Ovary (tissue), 10 donors: Measurements from ENCODE around the gene ZSCAN9. TPM values are rescaled to one million over a fixed set of nuclear protein-coding genes. Genes with fewer than 3 reads are reported as not detected.

Experiments
- DNase-seq, 5 donors: peaks; one replicate each; pipeline ENCODE4 v3.0.0-alpha.2; 2019 to 2020
- H3K27ac ChIP-seq, 2 donors: fragments of 200-600 bp; one replicate each; pipeline versions ENCODE4 v1.5.1 to v1.8.0; 2019 to 2022
- H3K27me3 ChIP-seq: fragments of 200-600 bp; one replicate; pipeline ENCODE4 v1.8.0; 2022
- H3K36me3 ChIP-seq: fragments of 200-600 bp; sonication (generic); one replicate; pipeline ENCODE4 v1.5.1; 2019
- H3K4me1 ChIP-seq: one replicate; pipeline ENCODE4 v1.8.1; 2013; ENCODE audit warnings: mild to moderate bottlenecking, moderate library complexity; ENCODE audit not compliant: insufficient read depth
- H3K4me3 ChIP-seq: fragments of 200-600 bp; sonication (generic); one replicate; pipeline ENCODE4 v1.5.1; 2017
- H3K9me3 ChIP-seq, 2 donors: fragments of 200-600 bp in 1 of 2; sonication (generic) in 1 of 2; one replicate each; pipeline versions ENCODE4 v1.5.1 to v1.8.1; 2013 to 2019; ENCODE audit warnings: mild to moderate bottlenecking in 1 of 2, moderate library complexity in 1 of 2
- CTCF ChIP-seq, 3 donors: fragments of 450-650 bp in 2 of 3; fragments of 200-600 bp in 1 of 3; IDR thresholded peaks; one replicate each; pipeline versions ENCODE4 v1.5.1 to v1.8.0; 2016 to 2022; ENCODE audit warnings: antibody characterized with exemption in 3 of 3, mild to moderate bottlenecking in 1 of 3
- EP300 ChIP-seq: sonication (generic); formaldehyde crosslinking; IDR thresholded peaks from one replicate; pipeline ENCODE4 v1.6.1; 2017; ENCODE audit warnings: antibody characterized with exemption
- POLR2A ChIP-seq: fragments of 450-650 bp; IDR thresholded peaks from one replicate; pipeline ENCODE4 v1.6.1; 2017; ENCODE audit warnings: antibody characterized with exemption, mild to moderate bottlenecking, moderate library complexity
- WGBS, 3 donors: extraction: QIAGEN DNeasy Blood & Tissue Kit in 1 of 3; methylation state at CpG; one replicate each; pipeline versions ENCODE4 v1.1.5 to v1.1.7; 2013 to 2017; 5-methylcytosine and 5-hydroxymethylcytosine counted together
- intact Hi-C, 4 donors: fragments of 100-400 bp; cut with DNase I; formaldehyde crosslinking; loops; one replicate each; pipeline versions ENCODE4 v1.11.0 to v1.15.1; 2022 to 2023
- long read RNA-seq, 3 donors: library from polyadenylated mRNA in 2 of 3; unstranded in 2 of 3; transcript quantifications; one replicate each; pipeline ENCODE4 v2.0.0 and lab custom pipeline, GENCODE V29; 2021 to 2026
- polyA plus RNA-seq, 2 donors: library from polyadenylated mRNA; stranded (reverse); fragments of 200-250 nt in 1 of 2; fragments of 350-450 nt in 1 of 2; fragmentation: Illumina TruSeq in 1 of 2; extraction: RNeasy Lipid Tissue Mini Kit (QIAGEN cat#74804) in 1 of 2; gene quantifications; one replicate each; pipeline ENCODE4 v1.2.3, GENCODE V29; 2013 to 2014
- total RNA-seq, 7 donors: library from RNA; depleted of rRNA in 2 of 7; stranded (reverse); fragments of >200 nt in 2 of 7; fragmentation: NEBNext Ultra II Directional in 3 of 7; extraction: Animal tissue kit (Norgen Biotek cat#: 25700) in 3 of 7; gene quantifications; one replicate each; pipeline versions ENCODE4 v1.1.0 to v1.2.4, GENCODE V29; 2016 to 2023
- donor health status: DM: no; HTN: no; CAD: no; lungs with moderate emphysema.
- donor health status: DM: no; HTN: no; CAD: no.
- donor health status: Bipolar disorder and iron deficiency.
- donor health status: DM: yes; HTN: yes; CAD: no.
- donor health status: DM: no; HTN: no; CAD: no.
- donor health status: DM: yes; HTN: yes; CAD: no.

ZSCAN9 gene
- 10 to 100 TPM in 6 of 7 donors, 1 to 10 TPM in 1; 10.0 to 17.5 (median 13.7) TPM for total RNA-seq
- 10 to 100 TPM; 12.5 to 16.9 TPM for polyA plus RNA-seq
- long read RNA-seq, donor 1, transcript ZSCAN9-207 (4 exons, 1,601 nt): minor isoform, 11 of 56 reads
- long read RNA-seq, donor 1, transcript ZSCAN9-201 (4 exons, 1,621 nt): major isoform, 28 of 56 reads
- long read RNA-seq, donor 1, partial matches to known transcripts: 1 of 56 reads
- long read RNA-seq, donor 1, other reads (novel, unspliced or antisense): 11 of 56 reads
- long read RNA-seq, donor 2, transcript ZSCAN9-203 (3 exons, 757 nt): major isoform, 8 of 10 reads
- long read RNA-seq, donor 2, partial matches to known transcripts: 0 of 10 reads
- long read RNA-seq, donor 2, other reads (novel, unspliced or antisense): 0 of 10 reads
- long read RNA-seq, donor 3, partial matches to known transcripts: 4 of 15 reads
- long read RNA-seq, donor 3, other reads (novel, unspliced or antisense): 3 of 15 reads

- TF ChIP-seq POLR2A (peak; percentile 20), EP300 (no peak)
- intact Hi-C loops: loop anchor here in 1 of 4 donors (5.0 kb wide), 1 partner anchor 132 kb away; no protein-coding TSS in a partner anchor
- peak; percentile 83 to 92 (median 85) for DNase-seq
- Histone ChIP-seq H3K9me3 (no peaks in the 10 kb centered on the region), H3K27ac (peak within 1 kb of the TSS in 1 of 2 donors; percentile 33), H3K4me3 (peak within 1 kb of the TSS; percentile 89), H3K27me3 (no peaks in the 10 kb centered on the region), H3K36me3 (no peaks in the 10 kb centered on the region), H3K4me1 (peaks cover 1% of the 10 kb centered on the region)
- WGBS, 3 donors: 0 to 1% (median 0%) methylated on average over 45 of the region's 45 CpGs
Measured at GRCh38 chr6:28225056-28225834, at the start of gene ZSCAN9. ZSCAN9 (plus strand) TSS chr6:28225275; CDS start chr6:28227085, 1,810 bp downstream.

- Histone ChIP-seq H3K9me3 (no peaks in the 10 kb centered on the region), H3K27me3 (no peaks in the 10 kb centered on the region), H3K4me3 (no peak overlapping the region), H3K4me1 (no peaks in the 10 kb centered on the region), H3K27ac (no peak overlapping the region), H3K36me3 (no peaks in the 10 kb centered on the region)
- WGBS, 3 donors: 84 to 97% (median 85%) methylated on average over 1 of the region's 1 CpG
- no peak for DNase-seq
- TF ChIP-seq EP300 (no peak), POLR2A (no peak), CTCF (IDR thresholded peaks at IDR 0.05) (no peak)
- intact Hi-C loops: no loop called here
Measured at GRCh38 chr6:28176373-28176772, 48.7 kb upstream of the ZSCAN9 start.

GRCh38 chr6:28182255-28182654 lies 42.8 kb upstream of the ZSCAN9 start:
- Histone ChIP-seq H3K4me1 (no peaks in the 10 kb centered on the region), H3K4me3 (no peak overlapping the region), H3K27ac (no peak overlapping the region), H3K36me3 (no peaks in the 10 kb centered on the region), H3K9me3 (no peaks in the 10 kb centered on the region), H3K27me3 (no peaks in the 10 kb centered on the region)
- no peak for TF ChIP-seq CTCF (IDR thresholded peaks at IDR 0.05)
- intact Hi-C loops: no loop called here
- no peak for DNase-seq
- WGBS, 3 donors: 45 to 59% (median 56%) methylated on average over 1 of the region's 1 CpG

- no peak for TF ChIP-seq CTCF (IDR thresholded peaks at IDR 0.05)
- no peak for TF ChIP-seq EP300
- no peak for TF ChIP-seq POLR2A
- no peak overlapping the region for H3K4me3 ChIP-seq
- no peaks in the 10 kb centered on the region for H3K4me1 ChIP-seq
- peaks cover 0 to 15% of the 10 kb centered on the region in 2 donors for H3K9me3 ChIP-seq
- H3K36me3 ChIP-seq: no peaks in the 10 kb centered on the region
- H3K27ac ChIP-seq: no peak overlapping the region
- intact Hi-C loops: no loop called here
- H3K27me3 ChIP-seq: no peaks in the 10 kb centered on the region
- DNase-seq: no peak
- WGBS, 3 donors: 67 to 82% (median 72%) methylated on average over 6 of the region's 6 CpGs
Measured at GRCh38 chr6:28188111-28188979, 36.7 kb upstream of the ZSCAN9 start.
